Erythroblast (primary cell): Measurements from ENCODE around the gene SEC11A.

Experiments used
- GATA1 ChIP-seq: IDR thresholded peaks from 2 replicates; pipeline ENCODE4 v1.6.1; 2011; ENCODE audit warnings: low read depth, mild to moderate bottlenecking, control low read depth, low read length, moderate library complexity
- POLR2A ChIP-seq: IDR thresholded peaks from 2 replicates; pipeline ENCODE4 v1.6.1; 2011; ENCODE audit warnings: mild to moderate bottlenecking, low read length

DNA sequence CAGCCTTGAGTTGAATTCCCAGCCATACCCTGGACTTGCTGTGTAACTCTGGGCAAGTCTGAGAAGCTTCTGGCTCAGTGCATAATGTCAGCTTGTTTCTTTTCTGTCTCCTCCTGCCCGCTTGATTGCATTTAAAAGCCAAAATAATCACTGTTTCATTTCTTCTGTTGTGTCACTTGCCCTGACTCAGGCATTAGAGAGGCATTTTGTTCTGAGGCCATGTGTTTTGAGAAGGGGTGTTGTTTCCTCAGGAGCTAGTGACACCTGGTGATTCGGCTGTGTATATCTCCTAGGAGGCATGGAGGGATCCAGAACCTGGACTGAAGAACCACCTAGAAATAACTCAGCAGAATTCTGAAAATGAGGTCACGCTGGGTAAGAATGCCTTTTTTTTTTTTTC lies 77.8 kb downstream of the SEC11A start:
- TF ChIP-seq POLR2A, result no peak
- TF ChIP-seq GATA1, result no peak
